ENCODE data around the gene AR.

The AR gene

GRCh38 chrX:67520671-67521070 lies 23.1 kb upstream of the AR start:
- Histone ChIP-seq H3K27ac (no peak overlapping the region), H3K27me3 (ENCODE audit: control insufficient read depth, insufficient read depth, low read length) (no peaks in the 10 kb centered on the region), H3K9me3 (ENCODE audit: control insufficient read depth, low read length) (no peaks in the 10 kb centered on the region), H3K4me2 (ENCODE audit: low read length) (no peak overlapping the region), H3K36me3 (ENCODE audit: control insufficient read depth, insufficient read depth, low read length) (no peaks in the 10 kb centered on the region), H3K79me2 (no peaks in the 10 kb centered on the region), H3K4me1 (no peaks in the 10 kb centered on the region), H3K4me3 (ENCODE audit: low read depth, low read length) (no peak overlapping the region), H3K9ac (no peak overlapping the region), H2AFZ (no peak overlapping the region)
- TF ChIP-seq CTCF (IDR thresholded peaks at IDR 0.05): no peak

DNA sequence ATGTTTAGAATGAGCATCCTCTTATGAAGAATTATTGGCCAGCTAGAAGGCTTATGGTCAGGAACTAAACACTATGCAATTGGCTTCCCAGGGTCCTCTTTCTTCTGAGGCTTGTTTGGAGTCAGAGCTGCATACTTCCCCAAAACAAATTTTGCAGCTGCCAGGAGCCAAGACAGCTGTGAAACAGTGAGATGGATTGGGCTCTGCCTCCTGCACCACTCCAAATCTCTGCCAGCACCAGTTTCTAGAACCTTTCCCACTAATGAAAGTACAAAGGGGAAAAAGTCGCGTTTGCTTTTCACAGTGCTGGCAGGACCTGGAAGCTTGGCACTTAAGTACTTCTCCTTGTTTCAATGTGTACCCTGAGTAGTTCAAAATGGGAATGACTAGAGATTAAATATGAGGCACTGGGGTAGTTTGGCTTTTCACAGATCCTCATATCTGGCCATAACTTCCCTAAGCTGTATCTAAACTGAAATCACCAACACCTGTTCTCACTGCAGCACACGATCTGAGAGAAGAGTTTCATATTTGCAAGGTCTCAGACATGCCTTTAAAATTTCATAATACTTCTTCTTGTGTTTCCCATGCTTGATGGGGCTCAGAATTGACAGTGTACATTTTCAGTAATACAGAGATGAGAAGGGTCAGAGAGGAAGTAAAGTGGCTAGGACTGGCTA lies 20.7 kb upstream of the AR start:
- H3K4me3 ChIP-seq (ENCODE audit: low read depth, low read length): no peak overlapping the region
- no peak overlapping the region for H3K9ac ChIP-seq
- no peak overlapping the region for H3K4me2 ChIP-seq (ENCODE audit: low read length)
- no peaks in the 10 kb centered on the region for H3K36me3 ChIP-seq (ENCODE audit: control insufficient read depth, insufficient read depth, low read length)
- no peak for TF ChIP-seq CTCF (IDR thresholded peaks at IDR 0.05)
- H3K9me3 ChIP-seq (ENCODE audit: control insufficient read depth, low read length): no peaks in the 10 kb centered on the region
- H2AFZ ChIP-seq: no peak overlapping the region
- H3K27me3 ChIP-seq (ENCODE audit: control insufficient read depth, insufficient read depth, low read length): no peaks in the 10 kb centered on the region
- no peaks in the 10 kb centered on the region for H3K4me1 ChIP-seq
- no peaks in the 10 kb centered on the region for H3K79me2 ChIP-seq
- no peak overlapping the region for H3K27ac ChIP-seq

- Histone ChIP-seq H3K79me2 (no peaks in the 10 kb centered on the region), H3K27ac (no peak overlapping the region), H3K27me3 (ENCODE audit: control insufficient read depth, insufficient read depth, low read length) (no peaks in the 10 kb centered on the region), H3K4me3 (ENCODE audit: low read depth, low read length) (no peak overlapping the region), H3K36me3 (ENCODE audit: control insufficient read depth, insufficient read depth, low read length) (no peaks in the 10 kb centered on the region), H3K9ac (no peak overlapping the region), H3K9me3 (ENCODE audit: control insufficient read depth, low read length) (no peaks in the 10 kb centered on the region), H3K4me2 (ENCODE audit: low read length) (no peak overlapping the region), H3K4me1 (no peaks in the 10 kb centered on the region), H2AFZ (no peak overlapping the region)
- TF ChIP-seq CTCF (IDR thresholded peaks at IDR 0.05): no peak
These were observed 19.9 kb upstream of the AR start for GRCh38 chrX:67523932-67524331.

- no peak overlapping the region for H3K4me3 ChIP-seq (ENCODE audit: low read depth, low read length)
- no peak overlapping the region for H3K4me2 ChIP-seq (ENCODE audit: low read length)
- H3K27ac ChIP-seq: no peak overlapping the region
- H3K36me3 ChIP-seq (ENCODE audit: control insufficient read depth, insufficient read depth, low read length): no peaks in the 10 kb centered on the region
- no peak overlapping the region for H2AFZ ChIP-seq
- H3K27me3 ChIP-seq (ENCODE audit: control insufficient read depth, insufficient read depth, low read length): no peaks in the 10 kb centered on the region
- no peaks in the 10 kb centered on the region for H3K9me3 ChIP-seq (ENCODE audit: control insufficient read depth, low read length)
- H3K4me1 ChIP-seq: no peaks in the 10 kb centered on the region
- H3K9ac ChIP-seq: no peak overlapping the region
- no peak for TF ChIP-seq CTCF (IDR thresholded peaks at IDR 0.05)
- no peaks in the 10 kb centered on the region for H3K79me2 ChIP-seq
These were observed 19.4 kb upstream of the AR start for GRCh38 chrX:67524428-67524827.
